PC-3 (cell line): ENCODE results near the gene DPF1.

ENCODE experiments used
- EZH2 ChIP-seq: fragments of 300-600 bp; sonication (generic); IDR thresholded peaks from one replicate; pipeline ENCODE4 v1.6.1; 2017; ENCODE audit warnings: antibody characterized with exemption, mild to moderate bottlenecking, low read length; ENCODE audit not compliant: unreplicated experiment
- EZH2phosphoT487 ChIP-seq: fragments of 300-600 bp; sonication (generic); IDR thresholded peaks from 2 replicates; pipeline ENCODE4 v1.6.1; 2018; ENCODE audit warnings: mild to moderate bottlenecking, antibody characterized with exemption, low read length, borderline replicate concordance
- TF ChIP-seq, protein P1 (sequence below): fragments of 300-600 bp; sonication (generic); conservative IDR thresholded peaks from 2 replicates; pipeline ENCODE4 v1.5.1; 2017; ENCODE audit warnings: antibody characterized with exemption, low read depth, mild to moderate bottlenecking, low read length

- TF ChIP-seq, protein P1, sequence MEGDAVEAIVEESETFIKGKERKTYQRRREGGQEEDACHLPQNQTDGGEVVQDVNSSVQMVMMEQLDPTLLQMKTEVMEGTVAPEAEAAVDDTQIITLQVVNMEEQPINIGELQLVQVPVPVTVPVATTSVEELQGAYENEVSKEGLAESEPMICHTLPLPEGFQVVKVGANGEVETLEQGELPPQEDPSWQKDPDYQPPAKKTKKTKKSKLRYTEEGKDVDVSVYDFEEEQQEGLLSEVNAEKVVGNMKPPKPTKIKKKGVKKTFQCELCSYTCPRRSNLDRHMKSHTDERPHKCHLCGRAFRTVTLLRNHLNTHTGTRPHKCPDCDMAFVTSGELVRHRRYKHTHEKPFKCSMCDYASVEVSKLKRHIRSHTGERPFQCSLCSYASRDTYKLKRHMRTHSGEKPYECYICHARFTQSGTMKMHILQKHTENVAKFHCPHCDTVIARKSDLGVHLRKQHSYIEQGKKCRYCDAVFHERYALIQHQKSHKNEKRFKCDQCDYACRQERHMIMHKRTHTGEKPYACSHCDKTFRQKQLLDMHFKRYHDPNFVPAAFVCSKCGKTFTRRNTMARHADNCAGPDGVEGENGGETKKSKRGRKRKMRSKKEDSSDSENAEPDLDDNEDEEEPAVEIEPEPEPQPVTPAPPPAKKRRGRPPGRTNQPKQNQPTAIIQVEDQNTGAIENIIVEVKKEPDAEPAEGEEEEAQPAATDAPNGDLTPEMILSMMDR, result no peak
- TF ChIP-seq EZH2 (no peak), EZH2phosphoT487 (no peak)
These were observed 19.3 kb downstream of the DPF1 start for GRCh38 chr19:38204728-38205127.
